ENCODE data around the gene FAM78A.

FAM78A gene

DNA sequence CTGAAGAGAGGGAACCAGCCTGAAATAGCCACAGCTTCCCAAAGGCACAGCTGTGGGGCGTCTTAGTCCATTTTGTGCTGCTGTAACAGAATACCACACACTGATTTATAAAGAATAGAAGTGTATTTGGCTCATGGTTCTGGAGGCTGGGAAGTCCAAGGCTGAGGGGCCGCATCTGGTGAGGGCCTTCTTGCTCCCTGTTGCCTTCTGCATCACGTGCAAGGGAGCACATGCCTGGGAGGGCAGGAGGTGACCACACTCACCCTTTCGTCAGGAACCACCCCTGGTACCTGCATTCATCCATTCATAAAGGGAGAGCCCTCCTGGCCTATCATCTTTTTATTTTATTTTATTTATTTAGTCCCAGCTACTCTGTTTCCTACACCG is 23.6 kb upstream of the FAM78A start:
- TF ChIP-seq CTCF (IDR thresholded peaks at IDR 0.05; ENCODE audit: low read depth, low read length), result no peak
- no peak for DNase-seq (ENCODE audit: extremely low read depth, low read depth)

DNA sequence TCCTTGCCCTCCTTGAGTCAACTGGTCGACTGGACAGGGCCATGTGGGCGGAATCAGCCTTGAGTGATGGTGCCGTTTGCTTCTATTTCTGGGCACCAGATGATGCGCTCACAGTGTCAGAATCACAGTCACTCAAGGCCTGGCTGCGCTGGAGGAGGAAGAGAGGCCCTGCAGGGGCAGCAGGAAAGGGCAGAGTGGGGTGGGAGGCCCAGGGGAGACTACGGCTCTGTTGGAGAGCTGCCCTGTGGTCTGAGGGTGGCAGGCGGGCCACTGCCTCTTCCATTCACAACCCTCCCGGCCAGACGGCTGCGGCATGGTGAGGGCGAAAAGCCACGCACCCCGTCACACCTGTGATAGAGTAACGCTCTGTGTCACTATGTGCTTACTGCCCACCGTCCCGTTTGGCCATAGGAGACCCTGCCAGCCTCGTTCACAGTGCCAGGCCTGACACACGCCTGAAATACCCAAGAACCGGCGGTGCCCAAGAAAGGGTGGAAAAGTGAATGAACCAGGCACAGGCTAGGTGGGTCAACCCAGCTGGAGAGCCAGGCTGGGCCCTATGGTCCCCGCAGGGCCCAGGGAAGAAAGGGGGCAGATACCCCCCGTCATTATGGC is 23.1 kb upstream of the FAM78A start:
- DNase-seq (ENCODE audit: extremely low read depth, low read depth), result no peak
- TF ChIP-seq CTCF (IDR thresholded peaks at IDR 0.05; ENCODE audit: low read depth, low read length), result no peak

GRCh38 chr9:131298816-131299215 is 22.5 kb upstream of the FAM78A start:
- no peak for TF ChIP-seq CTCF (IDR thresholded peaks at IDR 0.05; ENCODE audit: low read depth, low read length)
- DNase-seq (ENCODE audit: extremely low read depth, low read depth), result no peak

DNA sequence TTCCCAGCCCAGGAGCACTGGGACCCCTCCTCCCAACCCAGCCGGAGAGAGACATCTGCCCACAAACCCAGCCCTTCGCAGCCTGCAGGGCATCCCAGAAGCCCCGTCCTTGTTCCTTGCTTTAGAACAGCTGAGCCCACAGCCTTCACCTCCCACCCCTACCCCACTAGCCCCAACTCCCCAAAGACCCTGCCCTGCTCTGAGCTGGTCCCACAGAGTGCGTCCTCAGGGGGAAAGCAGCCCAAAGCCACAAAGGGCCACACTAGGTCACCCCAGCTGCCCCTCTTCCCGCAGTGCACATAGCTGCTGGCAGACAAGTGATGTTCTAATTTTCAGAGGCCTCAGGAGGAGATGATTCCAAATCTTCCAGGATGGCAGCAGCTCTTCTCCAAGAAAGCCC is 22.0 kb upstream of the FAM78A start:
- TF ChIP-seq CTCF (IDR thresholded peaks at IDR 0.05; ENCODE audit: low read depth, low read length), result no peak

GRCh38 chr9:131297903-131298302 is 21.6 kb upstream of the FAM78A start:
- no peak for DNase-seq (ENCODE audit: extremely low read depth, low read depth)
- TF ChIP-seq CTCF (IDR thresholded peaks at IDR 0.05; ENCODE audit: low read depth, low read length), result no peak

More for the DNA sequence above, 22.0 kb upstream of the FAM78A start:
- DNase-seq (ENCODE audit: extremely low read depth, low read depth), result no peak

GRCh38 chr9:131296906-131297500 is 20.7 kb upstream of the FAM78A start:
- no peak for TF ChIP-seq CTCF (IDR thresholded peaks at IDR 0.05; ENCODE audit: low read depth, low read length)
- DNase-seq (ENCODE audit: extremely low read depth, low read depth), result no peak

DNA sequence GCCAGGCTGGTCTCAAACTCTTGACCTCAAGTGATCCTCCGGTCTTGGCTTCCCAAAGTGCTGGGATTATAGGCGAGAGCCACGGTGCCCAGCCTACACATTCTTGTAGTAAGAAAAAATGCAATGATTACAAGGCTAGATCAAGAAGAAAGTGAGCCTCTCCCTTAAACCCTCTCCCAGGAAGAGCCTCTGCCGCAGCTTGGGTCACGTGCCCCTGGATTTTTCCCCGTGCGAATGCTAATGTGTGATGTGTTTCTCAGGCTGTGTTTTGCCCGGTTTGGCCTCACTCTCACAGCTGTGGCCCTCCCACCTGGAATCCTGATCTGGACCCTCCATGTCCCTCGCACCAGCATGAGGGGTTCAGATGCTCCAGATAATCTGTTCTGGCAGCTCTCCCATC is 20.1 kb upstream of the FAM78A start:
- TF ChIP-seq CTCF (IDR thresholded peaks at IDR 0.05; ENCODE audit: low read depth, low read length), result no peak
- DNase-seq (ENCODE audit: extremely low read depth, low read depth), result no peak

Measured in AG09319 (cell line).